ENCODE results near the gene LRRC4B.

Gene LRRC4B

DNA sequence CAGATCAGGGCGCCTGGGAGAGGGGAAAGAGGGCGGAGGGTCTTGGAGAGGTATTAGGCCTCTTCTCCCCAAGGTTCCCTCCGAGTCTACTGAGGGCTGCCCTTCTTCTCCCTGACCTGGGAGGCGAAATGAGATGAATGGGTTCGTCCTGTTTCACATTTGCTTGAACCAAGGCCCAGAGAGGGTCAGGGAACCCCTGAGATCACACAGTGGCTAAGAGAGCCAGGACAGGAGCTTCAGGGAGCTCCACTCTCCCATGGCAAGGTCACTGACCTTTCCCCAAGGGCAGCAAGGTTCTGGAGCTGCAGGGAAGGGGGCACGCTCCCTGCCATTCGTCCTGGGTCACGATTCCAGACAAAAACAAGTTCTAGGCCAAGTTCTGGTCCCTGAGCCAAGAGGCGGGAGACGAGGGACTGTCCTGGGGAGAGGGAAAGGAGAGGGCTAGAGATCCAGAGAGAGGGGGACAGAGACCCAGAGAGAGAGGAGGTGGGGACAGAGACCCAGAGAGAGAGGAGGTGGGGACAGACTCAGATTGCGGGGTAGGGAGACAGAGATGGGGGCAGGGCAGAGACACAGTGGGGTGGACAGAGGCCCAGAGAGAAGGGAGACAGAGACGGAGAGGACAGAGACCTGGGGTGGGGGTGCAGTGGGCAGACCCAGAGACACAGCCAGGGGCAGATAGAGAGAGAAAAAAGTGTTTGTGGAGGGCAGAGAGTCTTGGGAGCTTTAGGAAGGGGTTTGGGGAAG is 55.1 kb downstream of the LRRC4B start:
- ChIA-PET POLR2A (no interaction called here), CTCF (no interaction called here)
- TF ChIP-seq, protein P1, sequence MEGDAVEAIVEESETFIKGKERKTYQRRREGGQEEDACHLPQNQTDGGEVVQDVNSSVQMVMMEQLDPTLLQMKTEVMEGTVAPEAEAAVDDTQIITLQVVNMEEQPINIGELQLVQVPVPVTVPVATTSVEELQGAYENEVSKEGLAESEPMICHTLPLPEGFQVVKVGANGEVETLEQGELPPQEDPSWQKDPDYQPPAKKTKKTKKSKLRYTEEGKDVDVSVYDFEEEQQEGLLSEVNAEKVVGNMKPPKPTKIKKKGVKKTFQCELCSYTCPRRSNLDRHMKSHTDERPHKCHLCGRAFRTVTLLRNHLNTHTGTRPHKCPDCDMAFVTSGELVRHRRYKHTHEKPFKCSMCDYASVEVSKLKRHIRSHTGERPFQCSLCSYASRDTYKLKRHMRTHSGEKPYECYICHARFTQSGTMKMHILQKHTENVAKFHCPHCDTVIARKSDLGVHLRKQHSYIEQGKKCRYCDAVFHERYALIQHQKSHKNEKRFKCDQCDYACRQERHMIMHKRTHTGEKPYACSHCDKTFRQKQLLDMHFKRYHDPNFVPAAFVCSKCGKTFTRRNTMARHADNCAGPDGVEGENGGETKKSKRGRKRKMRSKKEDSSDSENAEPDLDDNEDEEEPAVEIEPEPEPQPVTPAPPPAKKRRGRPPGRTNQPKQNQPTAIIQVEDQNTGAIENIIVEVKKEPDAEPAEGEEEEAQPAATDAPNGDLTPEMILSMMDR (IDR thresholded peaks at IDR 0.05; ENCODE audit: control extremely low read depth, extremely low read depth, low read depth, missing control alignments), result no peak

GRCh38 chr19:50512112-50512998 is 55.9 kb downstream of the LRRC4B start:
- ChIA-PET CTCF (interaction anchor here (1.1 to 1.7 kb wide), 4 partner anchors 24 to 155 kb away, joined by 3 to 4 read pairs (median 3); no protein-coding TSS in a partner anchor), POLR2A (no interaction called here)
- TF ChIP-seq, protein P1 (IDR thresholded peaks at IDR 0.05; ENCODE audit: control extremely low read depth, extremely low read depth, low read depth, missing control alignments), result no peak
- no peak for DNase-seq (ENCODE audit: extremely low spot score)

More for the DNA sequence above, 55.1 kb downstream of the LRRC4B start:
- no peak for DNase-seq (ENCODE audit: extremely low spot score)

DNA sequence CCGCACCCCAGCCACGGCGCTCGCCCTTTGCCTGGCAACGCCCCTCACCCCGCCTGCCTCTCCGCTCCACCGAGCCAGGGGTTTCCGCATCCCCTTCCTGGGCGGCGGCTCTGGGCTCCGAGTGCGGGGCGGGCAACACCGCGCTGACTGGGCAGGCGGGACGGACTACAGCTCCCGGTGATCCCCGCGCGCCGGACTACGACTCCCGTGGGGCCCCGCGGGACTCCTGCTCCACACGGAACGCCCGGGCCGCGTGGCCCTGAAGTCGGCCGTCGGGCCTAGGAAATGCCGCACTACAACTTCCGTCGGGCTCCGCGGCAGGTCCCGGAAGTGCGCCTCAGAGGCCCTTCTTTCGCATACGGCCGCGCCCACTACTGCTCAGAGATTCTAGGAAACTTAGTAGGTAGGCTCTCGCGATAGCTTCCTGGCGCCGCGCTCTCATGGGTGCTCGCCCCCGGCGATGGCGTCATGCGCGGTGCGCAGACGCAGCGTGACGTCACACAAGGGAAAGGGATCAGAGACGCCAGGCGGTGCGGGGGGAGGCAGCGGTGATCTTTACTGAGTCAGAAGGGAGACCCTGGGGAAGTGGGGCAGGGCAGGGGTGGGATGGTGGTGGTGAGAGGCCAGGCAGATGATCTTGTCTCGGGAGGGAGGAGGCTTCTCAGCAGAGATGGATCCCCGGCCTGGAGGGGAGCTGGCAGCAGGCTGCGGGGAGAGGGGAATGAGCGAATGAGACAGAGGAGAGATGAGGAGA is 57.0 kb downstream of the LRRC4B start, which contains the start of gene JOSD2:
TSS of gene JOSD2 (minus strand) at position 123 of the 754 bp plus-strand sequence. CDS start 760 bp downstream, outside the sequence.
- peak; percentile 99 for DNase-seq (ENCODE audit: extremely low spot score)
- ChIA-PET CTCF (interaction anchor here (0.6 to 1.7 kb wide), 7 partner anchors 26 to 411 kb away, joined by 3 to 4 read pairs (median 3); no protein-coding TSS in a partner anchor), POLR2A (interaction anchor here (0.6 to 0.7 kb wide), 2 partner anchors 10 to 48 kb away, joined by 3 to 8 read pairs; no protein-coding TSS in a partner anchor)
- TF ChIP-seq, protein P1 (IDR thresholded peaks at IDR 0.05; ENCODE audit: control extremely low read depth, extremely low read depth, low read depth, missing control alignments), result no peak

- POLR2A ChIA-PET, result interaction anchor here (0.6 kb wide), 1 partner anchor 10 kb away, joined by 3 read pairs; no protein-coding TSS in a partner anchor
- DNase-seq (ENCODE audit: extremely low spot score), result no peak
- TF ChIP-seq, protein P1 (IDR thresholded peaks at IDR 0.05; ENCODE audit: control extremely low read depth, extremely low read depth, low read depth, missing control alignments), result no peak
- CTCF ChIA-PET, result interaction anchor here (0.6 to 1.7 kb wide), 6 partner anchors 45 to 411 kb away, joined by 3 to 5 read pairs (median 4); no protein-coding TSS in a partner anchor
These were observed 57.6 kb downstream of the LRRC4B start for GRCh38 chr19:50510700-50511068.

- ChIA-PET CTCF (interaction anchor here (1.2 kb wide), 2 partner anchors 47 to 153 kb away, joined by 4 to 5 read pairs; no protein-coding TSS in a partner anchor), POLR2A (no interaction called here)
- DNase-seq (ENCODE audit: extremely low spot score), result no peak
- TF ChIP-seq, protein P1 (IDR thresholded peaks at IDR 0.05; ENCODE audit: control extremely low read depth, extremely low read depth, low read depth, missing control alignments), result no peak
These were observed 58.0 kb downstream of the LRRC4B start for GRCh38 chr19:50510121-50510670.

Data from GM10248 (cell line).